ENCODE measurements around the gene C9orf85. TPM values are rescaled to one million over a fixed set of nuclear protein-coding genes. Genes with fewer than 3 reads are reported as not detected.

The C9orf85 gene
- total and polyA plus RNA-seq, 2 donors (not counting 3 experiments of a cell fraction or from before 2014, with no cell fraction given) = 8.3 to 11.3 TPM

DNA sequence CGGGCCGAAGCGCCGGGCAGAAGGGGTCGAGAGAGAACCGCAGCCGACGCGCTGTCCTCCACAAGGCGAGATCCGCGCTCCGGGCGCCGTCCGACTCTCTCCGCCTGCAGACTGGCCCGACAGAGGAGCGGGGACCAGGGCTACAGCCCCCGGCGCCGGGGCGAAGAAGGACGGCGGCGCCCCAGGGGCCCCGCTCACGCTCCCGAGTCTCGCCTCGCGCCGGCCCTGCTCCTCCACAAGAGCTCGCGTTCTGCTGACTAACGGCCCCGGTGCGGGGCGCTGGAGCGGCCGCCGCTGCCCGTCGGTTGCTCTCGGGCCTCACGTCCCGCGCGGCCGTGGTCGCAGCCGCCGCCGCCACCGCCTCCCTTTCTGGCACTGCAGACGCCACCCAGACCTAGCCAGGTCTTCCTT lies 784 bp upstream of the C9orf85 start:
- Histone ChIP-seq H4K20me1 (replicated peaks; ENCODE audit: control insufficient read depth, extremely low read depth, insufficient read depth, low read length) (peaks cover 13% of the 10 kb centered on the region), H3K9me1 (replicated peaks; ENCODE audit: control insufficient read depth, extremely low read depth, insufficient read depth, low read length) (no peaks in the 10 kb centered on the region), H3K27me3 (ENCODE audit: control insufficient read depth in 2 of 2, insufficient read depth in 2 of 2, low read length in 2 of 2) (no peaks in the 10 kb centered on the region), H3K4me1 (ENCODE audit: control insufficient read depth, extremely low read depth, insufficient read depth, low read length) (peaks cover 20% of the 10 kb centered on the region), H3K9ac (replicated peaks; ENCODE audit: extremely low read depth, insufficient read depth, low read length) (peak overlapping the region; percentile 80), H3K4me2 (ENCODE audit: insufficient read depth, low read length) (no peak overlapping the region), H3K36me3 (ENCODE audit: control insufficient read depth in 2 of 2, extremely low read depth in 1 of 2, insufficient read depth in 2 of 2, low read length in 2 of 2) (peaks cover 0 to 4% of the 10 kb centered on the region in 2 experiments), H3K79me2 (ENCODE audit: control insufficient read depth, insufficient read depth, low read length) (peaks cover 75% of the 10 kb centered on the region), H2AFZ (ENCODE audit: low read depth, low read length) (peak overlapping the region; percentile 53), H3K9me3 (replicated peaks; ENCODE audit: control insufficient read depth, insufficient read depth, low read length) (no peaks in the 10 kb centered on the region), H3K4me3 (replicated peaks in 1 of 3; ENCODE audit: insufficient read depth in 1 of 3, low read depth in 1 of 3, low read length in 3 of 3) (peak overlapping the region; percentile 70 to 99 (median 97)), H3K27ac (ENCODE audit: insufficient read depth, low read depth, low read length) (peak overlapping the region; percentile 65)
- BruUV-seq (replicated peaks) = no TSS peak
- FAIRE-seq (no peak), DNase-seq (ENCODE audit: low read depth, low spot score) (no peak)
- ChIA-PET CTCF (interaction anchor here (0.6 to 1.8 kb wide), 3 partner anchors 23 to 92 kb away, joined by 3 to 5 read pairs (median 4); no protein-coding TSS in a partner anchor), POLR2A (interaction anchor here (1.0 to 1.4 kb wide), 5 partner anchors 12 to 666 kb away, joined by 3 to 11 read pairs (median 4); no protein-coding TSS in a partner anchor)
- TF ChIP-seq, protein P1, sequence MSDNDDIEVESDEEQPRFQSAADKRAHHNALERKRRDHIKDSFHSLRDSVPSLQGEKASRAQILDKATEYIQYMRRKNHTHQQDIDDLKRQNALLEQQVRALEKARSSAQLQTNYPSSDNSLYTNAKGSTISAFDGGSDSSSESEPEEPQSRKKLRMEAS (IDR thresholded peaks at IDR 0.05; ENCODE audit: insufficient read depth, insufficient read length) = no peak
- TF ChIP-seq JUN (IDR thresholded peaks at IDR 0.05; ENCODE audit: borderline replicate concordance, insufficient read depth, insufficient read length, low read depth) (no peak), GATA2 (IDR thresholded peaks at IDR 0.05; ENCODE audit: insufficient read depth, insufficient read length, low read depth, low read length) (no peak), EZH2 (IDR thresholded peaks at IDR 0.05; ENCODE audit: borderline replicate concordance, low read depth, low read length, severe bottlenecking) (no peak), FOS (IDR thresholded peaks at IDR 0.05; ENCODE audit: borderline replicate concordance, insufficient read depth, low read length) (no peak), POLR2A (IDR thresholded peaks at IDR 0.05; ENCODE audit: low read depth, low read length) (no peak), POLR2AphosphoS5 (IDR thresholded peaks at IDR 0.05; ENCODE audit: insufficient read depth, low read depth, low read length) (no peak)
- intact Hi-C loops (cut with micrococcal nuclease) (loop anchor here (1.0 to 2.0 kb wide), 4 partner anchors 91 to 280 kb away; partner anchors contain the start of gene CEMIP2), dilution Hi-C loops (cut with MboI; ENCODE audit: extremely low pct_ligation_motif_present, low sequenced_read_pairs) (no loop called here)

DNA sequence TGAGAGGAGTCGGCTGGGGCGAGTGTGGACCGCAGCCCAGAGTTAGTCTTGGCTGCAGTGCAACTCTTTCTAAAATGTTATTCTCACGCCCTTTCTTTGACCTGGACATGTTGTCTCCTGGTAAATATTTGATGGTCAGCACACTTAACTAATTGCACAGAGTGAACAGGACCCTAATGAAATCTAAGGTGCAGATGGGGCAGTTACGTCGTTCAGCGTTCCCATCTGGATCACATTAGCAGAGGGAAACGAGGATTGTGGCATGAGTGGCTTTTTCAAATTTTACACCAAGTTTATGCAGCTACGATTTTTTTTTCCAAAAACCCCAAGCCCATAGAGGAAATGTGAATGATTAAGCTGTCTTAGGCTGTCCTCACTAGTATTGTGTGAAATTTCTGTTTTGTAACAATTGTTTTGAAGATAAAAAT lies 483 bp downstream of the C9orf85 start:
- H3K4me1 ChIP-seq (ENCODE audit: control insufficient read depth, extremely low read depth, insufficient read depth, low read length) = peaks cover 20% of the 10 kb centered on the region
- ChIA-PET CTCF (interaction anchor here (1.8 kb wide), 1 partner anchor 93 kb away, joined by 5 read pairs; no protein-coding TSS in a partner anchor), POLR2A (no interaction called here)
- H3K9me1 ChIP-seq (replicated peaks; ENCODE audit: control insufficient read depth, extremely low read depth, insufficient read depth, low read length) = no peaks in the 10 kb centered on the region
- FAIRE-seq = no peak
- H3K27me3 ChIP-seq (ENCODE audit: control insufficient read depth in 2 of 2, insufficient read depth in 2 of 2, low read length in 2 of 2) = no peaks in the 10 kb centered on the region
- H3K4me3 ChIP-seq (replicated peaks in 1 of 3; ENCODE audit: insufficient read depth in 1 of 3, low read depth in 1 of 3, low read length in 3 of 3) = peak overlapping the region; percentile 61 to 95 (median 81)
- H3K27ac ChIP-seq (ENCODE audit: insufficient read depth, low read depth, low read length) = peak overlapping the region; percentile 83
- peaks cover 69% of the 10 kb centered on the region for H3K79me2 ChIP-seq (ENCODE audit: control insufficient read depth, insufficient read depth, low read length)
- intact Hi-C loops (cut with micrococcal nuclease) (loop anchor here (1.0 to 2.0 kb wide), 4 partner anchors 93 to 281 kb away; partner anchors contain the start of gene CEMIP2), dilution Hi-C loops (cut with MboI; ENCODE audit: extremely low pct_ligation_motif_present, low sequenced_read_pairs) (no loop called here)
- H3K36me3 ChIP-seq (ENCODE audit: control insufficient read depth in 2 of 2, extremely low read depth in 1 of 2, insufficient read depth in 2 of 2, low read length in 2 of 2) = no peaks in the 10 kb centered on the region
- TSS peak; percentile 74 for BruUV-seq (replicated peaks)
- H2AFZ ChIP-seq (ENCODE audit: low read depth, low read length) = peak overlapping the region; percentile 88
- H3K4me2 ChIP-seq (ENCODE audit: insufficient read depth, low read length) = peak overlapping the region; percentile 95
- H3K9me3 ChIP-seq (replicated peaks; ENCODE audit: control insufficient read depth, insufficient read depth, low read length) = no peaks in the 10 kb centered on the region
- no peak for TF ChIP-seq EZH2 (IDR thresholded peaks at IDR 0.05; ENCODE audit: borderline replicate concordance, low read depth, low read length, severe bottlenecking)
- TF ChIP-seq POLR2A (IDR thresholded peaks at IDR 0.05; ENCODE audit: low read depth, low read length) = no peak
- no peak for TF ChIP-seq MYC (IDR thresholded peaks at IDR 0.05; ENCODE audit: low read depth, low read length)
- no peak for TF ChIP-seq POLR2AphosphoS5 (IDR thresholded peaks at IDR 0.05; ENCODE audit: insufficient read depth, low read depth, low read length)
- TF ChIP-seq, protein P2, sequence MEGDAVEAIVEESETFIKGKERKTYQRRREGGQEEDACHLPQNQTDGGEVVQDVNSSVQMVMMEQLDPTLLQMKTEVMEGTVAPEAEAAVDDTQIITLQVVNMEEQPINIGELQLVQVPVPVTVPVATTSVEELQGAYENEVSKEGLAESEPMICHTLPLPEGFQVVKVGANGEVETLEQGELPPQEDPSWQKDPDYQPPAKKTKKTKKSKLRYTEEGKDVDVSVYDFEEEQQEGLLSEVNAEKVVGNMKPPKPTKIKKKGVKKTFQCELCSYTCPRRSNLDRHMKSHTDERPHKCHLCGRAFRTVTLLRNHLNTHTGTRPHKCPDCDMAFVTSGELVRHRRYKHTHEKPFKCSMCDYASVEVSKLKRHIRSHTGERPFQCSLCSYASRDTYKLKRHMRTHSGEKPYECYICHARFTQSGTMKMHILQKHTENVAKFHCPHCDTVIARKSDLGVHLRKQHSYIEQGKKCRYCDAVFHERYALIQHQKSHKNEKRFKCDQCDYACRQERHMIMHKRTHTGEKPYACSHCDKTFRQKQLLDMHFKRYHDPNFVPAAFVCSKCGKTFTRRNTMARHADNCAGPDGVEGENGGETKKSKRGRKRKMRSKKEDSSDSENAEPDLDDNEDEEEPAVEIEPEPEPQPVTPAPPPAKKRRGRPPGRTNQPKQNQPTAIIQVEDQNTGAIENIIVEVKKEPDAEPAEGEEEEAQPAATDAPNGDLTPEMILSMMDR (IDR thresholded peaks at IDR 0.05; ENCODE audit: extremely low read depth in 1 of 2, insufficient read depth in 1 of 2, low read depth in 1 of 2, low read length in 2 of 2) = no peak
- no peak for TF ChIP-seq JUN (IDR thresholded peaks at IDR 0.05; ENCODE audit: borderline replicate concordance, insufficient read depth, insufficient read length, low read depth)
- TF ChIP-seq, protein P1 (IDR thresholded peaks at IDR 0.05; ENCODE audit: insufficient read depth, insufficient read length) = no peak
- TF ChIP-seq GATA2 (IDR thresholded peaks at IDR 0.05; ENCODE audit: insufficient read depth, insufficient read length, low read depth, low read length) = no peak
- TF ChIP-seq FOS (IDR thresholded peaks at IDR 0.05; ENCODE audit: borderline replicate concordance, insufficient read depth, low read length) = no peak
- peak; percentile 89 for DNase-seq (ENCODE audit: low read depth, low spot score)
- H3K9ac ChIP-seq (replicated peaks; ENCODE audit: extremely low read depth, insufficient read depth, low read length) = peak overlapping the region; percentile 86
- H4K20me1 ChIP-seq (replicated peaks; ENCODE audit: control insufficient read depth, extremely low read depth, insufficient read depth, low read length) = peaks cover 11% of the 10 kb centered on the region
